Gastrocnemius medialis (tissue), 4 donors: ENCODE data around the gene ZBTB44. TPM values are rescaled to one million over a fixed set of nuclear protein-coding genes. Genes with fewer than 3 reads are reported as not detected.

ENCODE experiments used
- ATAC-seq, 2 donors: fragments of 150-250 bp; one replicate each; pipeline ENCODE4 v1.9.1; 2016
- DNase-seq, 2 donors: peaks; one replicate each; pipeline ENCODE4 v3.0.0-alpha.2; 2019
- H3K27ac ChIP-seq, 4 donors: fragments of 200-600 bp; sonication (generic); 1 replicate in 1 of 4; 2 replicates in 3 of 4; pipeline ENCODE4 v1.5.1; 2016 to 2018; ENCODE audit warnings: mild to moderate bottlenecking in 2 of 4, moderate library complexity in 1 of 4
- H3K27me3 ChIP-seq, 3 donors: fragments of 200-600 bp; sonication (generic) in 2 of 3; 1 replicate in 1 of 3; 2 replicates in 2 of 3; pipeline versions ENCODE4 v1.5.1 to v1.6.0; 2016 to 2019; ENCODE audit warnings: mild to moderate bottlenecking in 1 of 3, moderate library complexity in 1 of 3
- H3K36me3 ChIP-seq, 2 donors: fragments of 200-600 bp; sonication (generic) in 1 of 2; one replicate each; pipeline ENCODE4 v1.5.1; 2017 to 2018
- H3K4me1 ChIP-seq, 2 donors: fragments of 200-600 bp; sonication (generic) in 1 of 2; one replicate each; pipeline ENCODE4 v1.5.1; 2016 to 2017; ENCODE audit warnings: mild to moderate bottlenecking in 2 of 2
- H3K4me3 ChIP-seq, 4 donors: fragments of 200-600 bp; sonication (generic) in 3 of 4; 1 replicate in 1 of 4; 2 replicates in 3 of 4; pipeline ENCODE4 v1.5.1; 2016 to 2019; ENCODE audit warnings: mild to moderate bottlenecking in 2 of 4
- H3K9me3 ChIP-seq, 3 donors: fragments of 200-600 bp; sonication (generic) in 2 of 3; 1 replicate in 1 of 3; 2 replicates in 2 of 3; pipeline ENCODE4 v1.5.1; 2016 to 2019
- POLR2A ChIP-seq, 2 donors: fragments of 450-650 bp; IDR thresholded peaks; one replicate each; pipeline ENCODE4 v1.6.1; 2017; ENCODE audit warnings: antibody characterized with exemption in 2 of 2, mild to moderate bottlenecking in 2 of 2, moderate library complexity in 2 of 2
- in situ Hi-C, 4 donors: fragments of 200-750 bp; cut with MboI; loops; one replicate each; pipeline versions ENCODE4 v1.15.0 to v1.8.0; 2017; ENCODE audit warnings: low sequenced_read_pairs in 4 of 4
- intact Hi-C: fragments of 100-400 bp; cut with DNase I; formaldehyde crosslinking; loops from one replicate; pipeline ENCODE4 v1.15.1; 2023; ENCODE audit warnings: low total_unique reads
- total RNA-seq, 4 donors: library from RNA; depleted of rRNA; stranded (reverse); fragments of >200 nt; gene quantifications; one replicate each; pipeline versions ENCODE4 v1.1.0 to v1.2.3, GENCODE V29; 2016
- TF ChIP-seq, protein P1 (sequence below), 5 experiments: fragments of 450-650 bp in 3 of 5; fragments of 200-600 bp in 2 of 5; sonication (generic) in 2 of 5; IDR thresholded peaks in 4 of 5; conservative IDR thresholded peaks in 1 of 5; 1 replicate in 4 of 5; 2 replicates in 1 of 5; pipeline ENCODE4 v1.5.1; 2016 to 2019; ENCODE audit warnings: antibody characterized with exemption in 5 of 5, mild to moderate bottlenecking in 3 of 5, moderate library complexity in 3 of 5

Gene ZBTB44
- total RNA-seq, 4 donors from 2014 or later = 57.4 to 108 (median 68.8) TPM

DNA sequence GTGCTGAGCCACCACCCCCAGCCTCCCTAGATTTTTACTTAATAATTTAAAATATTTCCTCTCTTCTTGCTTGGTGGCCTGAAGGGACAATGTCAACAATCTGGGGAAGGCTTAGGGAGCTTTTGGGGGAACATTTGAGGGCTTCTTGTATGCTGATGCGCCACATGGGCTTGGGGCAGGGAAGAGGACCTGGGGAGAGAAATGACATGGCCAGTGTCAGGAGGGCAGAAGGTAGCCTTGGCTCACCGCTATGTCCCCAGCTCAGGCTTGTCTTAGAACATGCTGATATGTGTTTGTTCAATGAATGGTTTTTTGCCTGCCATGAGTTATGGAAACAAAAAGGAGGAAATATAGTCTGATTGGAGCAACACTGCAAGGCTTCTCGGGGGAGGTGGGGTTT, 103.6 kb downstream of the ZBTB44 start:
- in situ Hi-C loops = loop anchor here (10.0 to 25.0 kb wide), 5 partner anchors 176 to 676 kb away; partner anchors contain the start of gene ADAMTS8 (in 1 of the 4)
- no peak for ATAC-seq
- TF ChIP-seq POLR2A (IDR thresholded peaks at IDR 0.05) = no peak
- TF ChIP-seq, protein P1, sequence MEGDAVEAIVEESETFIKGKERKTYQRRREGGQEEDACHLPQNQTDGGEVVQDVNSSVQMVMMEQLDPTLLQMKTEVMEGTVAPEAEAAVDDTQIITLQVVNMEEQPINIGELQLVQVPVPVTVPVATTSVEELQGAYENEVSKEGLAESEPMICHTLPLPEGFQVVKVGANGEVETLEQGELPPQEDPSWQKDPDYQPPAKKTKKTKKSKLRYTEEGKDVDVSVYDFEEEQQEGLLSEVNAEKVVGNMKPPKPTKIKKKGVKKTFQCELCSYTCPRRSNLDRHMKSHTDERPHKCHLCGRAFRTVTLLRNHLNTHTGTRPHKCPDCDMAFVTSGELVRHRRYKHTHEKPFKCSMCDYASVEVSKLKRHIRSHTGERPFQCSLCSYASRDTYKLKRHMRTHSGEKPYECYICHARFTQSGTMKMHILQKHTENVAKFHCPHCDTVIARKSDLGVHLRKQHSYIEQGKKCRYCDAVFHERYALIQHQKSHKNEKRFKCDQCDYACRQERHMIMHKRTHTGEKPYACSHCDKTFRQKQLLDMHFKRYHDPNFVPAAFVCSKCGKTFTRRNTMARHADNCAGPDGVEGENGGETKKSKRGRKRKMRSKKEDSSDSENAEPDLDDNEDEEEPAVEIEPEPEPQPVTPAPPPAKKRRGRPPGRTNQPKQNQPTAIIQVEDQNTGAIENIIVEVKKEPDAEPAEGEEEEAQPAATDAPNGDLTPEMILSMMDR (IDR thresholded peaks at IDR 0.05 in 4 of 5, conservative IDR thresholded peaks at IDR 0.05 in 1 of 5) = no peak

DNA sequence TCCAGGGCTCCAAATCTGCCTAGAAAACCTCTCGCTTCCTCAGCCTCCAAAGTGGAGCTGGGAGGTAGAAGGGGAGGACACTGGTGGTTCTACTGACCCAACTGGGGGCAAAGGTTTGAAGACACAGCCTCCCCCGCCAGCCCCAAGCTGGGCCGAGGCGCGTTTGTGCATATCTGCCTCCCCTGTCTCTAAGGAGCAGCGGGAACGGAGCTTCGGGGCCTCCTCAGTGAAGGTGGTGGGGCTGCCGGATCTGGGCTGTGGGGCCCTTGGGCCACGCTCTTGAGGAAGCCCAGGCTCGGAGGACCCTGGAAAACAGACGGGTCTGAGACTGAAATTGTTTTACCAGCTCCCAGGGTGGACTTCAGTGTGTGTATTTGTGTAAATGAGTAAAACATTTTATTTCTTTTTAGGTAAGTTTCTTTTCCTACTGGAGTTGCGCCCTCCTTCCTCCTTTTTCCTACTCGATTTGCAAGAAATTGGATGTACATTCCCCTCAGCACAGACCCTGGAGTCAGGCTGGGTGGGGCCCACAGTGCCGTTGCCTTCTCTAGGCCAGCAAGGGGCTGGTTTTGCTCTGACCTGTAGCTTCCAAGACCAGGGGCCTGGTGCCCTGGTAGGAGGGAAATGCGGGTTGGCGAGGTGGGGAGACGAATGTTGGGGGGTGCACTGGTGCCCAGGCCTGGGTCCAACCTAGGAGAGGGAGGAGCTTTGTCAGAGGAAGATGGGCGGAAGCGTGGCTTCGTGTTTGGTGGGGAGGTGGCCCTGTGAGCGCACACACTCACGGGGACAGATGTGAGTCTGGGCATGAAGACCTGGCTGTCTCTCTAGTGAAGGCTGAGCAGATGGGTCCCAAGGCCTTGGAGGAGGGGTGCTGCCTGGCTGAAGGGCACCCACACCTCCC, 104.5 kb downstream of the ZBTB44 start:
- H3K9me3 ChIP-seq = no peaks in the 10 kb centered on the region
- no peaks in the 10 kb centered on the region for H3K36me3 ChIP-seq
- peaks cover 0 to 7% of the 10 kb centered on the region in 2 donors for H3K4me1 ChIP-seq
- ATAC-seq (no peak), DNase-seq (no peak)
- H3K27ac ChIP-seq = no peak overlapping the region
- no peaks in the 10 kb centered on the region for H3K27me3 ChIP-seq
- in situ Hi-C loops = loop anchor here (10.0 to 25.0 kb wide), 5 partner anchors 177 to 677 kb away; partner anchors contain the start of gene ADAMTS8 (in 2 of the 4)
- H3K4me3 ChIP-seq = no peak overlapping the region
- TF ChIP-seq, protein P1 (IDR thresholded peaks at IDR 0.05 in 4 of 5, conservative IDR thresholded peaks at IDR 0.05 in 1 of 5) = no peak
- TF ChIP-seq POLR2A (IDR thresholded peaks at IDR 0.05) = no peak
- intact Hi-C loops = loop anchor here (5.0 to 10.0 kb wide), 4 partner anchors 172 to 685 kb away; partner anchors contain the start of gene ADAMTS8

More for the DNA sequence above, 103.6 kb downstream of the ZBTB44 start:
- no peak overlapping the region for H3K27ac ChIP-seq
- DNase-seq = no peak
- intact Hi-C loops = loop anchor here (5.0 to 10.0 kb wide), 4 partner anchors 171 to 684 kb away; partner anchors contain the start of gene ADAMTS8
- no peaks in the 10 kb centered on the region for H3K9me3 ChIP-seq
- H3K4me3 ChIP-seq = no peak overlapping the region
- peaks cover 0 to 7% of the 10 kb centered on the region in 2 donors for H3K4me1 ChIP-seq
- H3K36me3 ChIP-seq = no peaks in the 10 kb centered on the region
- H3K27me3 ChIP-seq = no peaks in the 10 kb centered on the region

DNA sequence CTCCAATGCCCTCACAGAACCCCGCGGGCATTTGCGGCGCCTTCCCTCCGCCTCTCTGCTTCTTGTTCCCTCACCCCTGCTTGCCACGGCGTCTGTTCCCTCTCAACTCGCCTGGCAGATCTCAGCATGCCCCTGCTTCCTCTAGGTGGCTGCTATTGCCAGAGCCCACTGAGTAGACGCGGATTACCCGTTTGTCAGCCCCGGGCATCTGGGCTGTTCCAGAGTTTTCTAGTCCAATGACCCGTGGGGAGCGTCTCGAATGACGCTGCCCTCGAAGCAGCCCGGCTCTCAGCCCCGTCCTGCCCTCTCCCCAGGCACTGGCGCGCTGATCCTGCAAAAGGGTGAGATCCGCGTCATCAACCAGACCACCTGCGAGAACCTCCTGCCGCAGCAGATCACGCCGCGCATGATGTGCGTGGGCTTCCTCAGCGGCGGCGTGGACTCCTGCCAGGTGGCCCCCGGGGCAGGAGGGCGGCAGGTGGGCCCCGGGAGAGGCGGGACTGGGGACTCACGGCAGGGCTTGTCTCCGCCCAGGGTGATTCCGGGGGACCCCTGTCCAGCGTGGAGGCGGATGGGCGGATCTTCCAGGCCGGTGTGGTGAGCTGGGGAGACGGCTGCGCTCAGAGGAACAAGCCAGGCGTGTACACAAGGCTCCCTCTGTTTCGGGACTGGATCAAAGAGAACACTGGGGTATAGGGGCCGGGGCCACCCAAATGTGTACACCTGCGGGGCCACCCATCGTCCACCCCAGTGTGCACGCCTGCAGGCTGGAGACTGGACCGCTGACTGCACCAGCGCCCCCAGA, 105.4 kb downstream of the ZBTB44 start:
- Histone ChIP-seq H3K27me3 (no peaks in the 10 kb centered on the region), H3K27ac (no peak overlapping the region), H3K36me3 (no peaks in the 10 kb centered on the region), H3K4me1 (peaks cover 0 to 7% of the 10 kb centered on the region in 2 donors), H3K9me3 (no peaks in the 10 kb centered on the region), H3K4me3 (no peak overlapping the region)
- DNase-seq = no peak
- ATAC-seq = no peak
- TF ChIP-seq, protein P1 (IDR thresholded peaks at IDR 0.05 in 4 of 5, conservative IDR thresholded peaks at IDR 0.05 in 1 of 5) = no peak
- no peak for TF ChIP-seq POLR2A (IDR thresholded peaks at IDR 0.05)
- in situ Hi-C loops (loop anchor here (10.0 to 25.0 kb wide), 4 partner anchors 178 to 678 kb away; partner anchors contain the start of gene ADAMTS8 (in 1 of the 4)), intact Hi-C loops (no loop called here)

DNA sequence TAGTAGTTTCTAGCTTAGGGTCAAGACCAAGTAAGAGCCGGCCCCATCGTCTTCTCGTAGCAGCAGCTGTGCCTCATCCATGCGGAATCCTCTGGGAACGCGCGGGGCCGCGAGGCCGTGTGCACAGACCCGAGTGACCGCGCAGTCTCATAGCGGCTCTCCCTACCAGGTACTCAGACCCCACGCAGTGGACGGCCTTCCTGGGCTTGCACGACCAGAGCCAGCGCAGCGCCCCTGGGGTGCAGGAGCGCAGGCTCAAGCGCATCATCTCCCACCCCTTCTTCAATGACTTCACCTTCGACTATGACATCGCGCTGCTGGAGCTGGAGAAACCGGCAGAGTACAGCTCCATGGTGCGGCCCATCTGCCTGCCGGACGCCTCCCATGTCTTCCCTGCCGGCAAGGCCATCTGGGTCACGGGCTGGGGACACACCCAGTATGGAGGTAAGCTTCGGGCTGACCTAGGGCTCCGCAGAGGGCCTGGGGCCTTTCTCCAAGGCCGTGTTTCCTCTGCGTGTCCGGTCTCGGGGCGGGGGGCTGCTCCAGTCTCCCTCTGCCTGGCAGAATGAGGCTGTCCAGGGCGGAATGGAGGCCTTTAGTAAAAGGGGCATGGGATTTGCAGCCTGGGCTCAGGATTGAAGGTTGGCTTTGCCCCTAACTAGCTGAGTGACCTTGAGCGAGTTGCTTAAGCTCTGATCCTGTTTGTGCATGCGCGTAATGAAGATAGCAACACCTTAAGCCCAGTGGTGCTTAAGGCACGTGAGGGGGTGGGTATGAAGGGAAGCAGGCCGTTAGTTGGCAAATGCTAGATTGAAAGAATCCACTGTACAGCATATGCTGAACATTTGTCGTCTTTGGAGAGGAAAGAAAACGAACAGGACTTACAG, 106.2 kb downstream of the ZBTB44 start:
- no peak for TF ChIP-seq POLR2A (IDR thresholded peaks at IDR 0.05)
- TF ChIP-seq, protein P1 (IDR thresholded peaks at IDR 0.05 in 4 of 5, conservative IDR thresholded peaks at IDR 0.05 in 1 of 5) = no peak
- in situ Hi-C loops (loop anchor here (10.0 to 25.0 kb wide), 4 partner anchors 179 to 679 kb away; partner anchors contain the start of gene ADAMTS8 (in 1 of the 4)), intact Hi-C loops (no loop called here)
- H3K4me1 ChIP-seq = peaks cover 0 to 7% of the 10 kb centered on the region in 2 donors
- no peak overlapping the region for H3K4me3 ChIP-seq
- DNase-seq = no peak
- no peak for ATAC-seq
- H3K27ac ChIP-seq = no peak overlapping the region
- no peaks in the 10 kb centered on the region for H3K36me3 ChIP-seq
- H3K27me3 ChIP-seq = no peaks in the 10 kb centered on the region
- no peaks in the 10 kb centered on the region for H3K9me3 ChIP-seq
